ENCODE data around the gene NUCB2.
A peak's percentile ranks its signal among the peaks of the same experiment; 100 is the strongest.
"Not testable (repeated sequence)": the region's sequence is repeated elsewhere in the genome, so short reads cannot be mapped to it uniquely, and the experiment has no call there.

Gene NUCB2
- 42.6 to 58.4 (median 48.2) reads per million in 4 donors for total RNA-seq

DNA sequence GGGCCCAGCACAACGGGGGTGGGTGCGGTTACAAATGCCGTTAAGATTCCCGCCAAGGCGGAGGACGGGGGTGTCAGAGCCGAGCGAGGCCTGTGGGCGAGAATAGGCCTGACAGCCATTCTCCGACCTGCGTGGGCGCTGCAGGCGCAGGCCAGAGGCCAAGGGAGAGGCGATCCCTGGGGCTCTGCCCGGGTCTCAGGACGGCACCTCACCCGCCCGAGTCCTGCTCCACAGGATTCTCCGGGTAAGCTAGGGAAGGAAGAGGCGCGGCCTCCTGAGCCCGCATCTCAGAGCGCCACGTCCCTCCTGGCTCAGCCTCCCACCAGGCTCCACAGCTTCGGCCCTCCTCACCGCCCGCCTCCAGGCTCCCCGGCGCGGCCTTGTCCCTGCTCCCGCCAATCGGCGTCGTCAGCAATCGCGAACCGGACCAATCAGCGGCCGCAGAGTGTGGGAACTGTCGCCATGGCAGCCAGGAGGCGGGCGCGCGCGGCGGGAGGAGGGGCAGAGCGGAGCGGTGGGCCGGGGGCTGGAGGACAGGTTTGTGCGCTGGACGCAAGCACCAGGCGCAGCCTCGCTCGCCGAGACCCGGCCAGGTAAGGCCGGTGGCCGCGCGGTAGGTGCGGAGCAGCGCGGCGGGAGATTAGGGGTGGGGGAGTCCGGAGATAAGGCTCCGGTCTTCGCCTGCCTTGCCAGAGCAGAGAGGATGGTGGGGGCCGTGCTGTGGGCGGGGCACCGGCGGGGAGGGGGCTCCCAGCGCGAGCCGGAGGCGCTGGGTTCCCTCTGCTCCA, at the start of gene NUCB2:
NUCB2 (plus strand) TSS at position 504 of the 788 bp plus-strand sequence. CDS start 18,585 bp downstream, outside the sequence.
- peak; percentile 91 to 95 (median 94) for DNase-seq

DNA sequence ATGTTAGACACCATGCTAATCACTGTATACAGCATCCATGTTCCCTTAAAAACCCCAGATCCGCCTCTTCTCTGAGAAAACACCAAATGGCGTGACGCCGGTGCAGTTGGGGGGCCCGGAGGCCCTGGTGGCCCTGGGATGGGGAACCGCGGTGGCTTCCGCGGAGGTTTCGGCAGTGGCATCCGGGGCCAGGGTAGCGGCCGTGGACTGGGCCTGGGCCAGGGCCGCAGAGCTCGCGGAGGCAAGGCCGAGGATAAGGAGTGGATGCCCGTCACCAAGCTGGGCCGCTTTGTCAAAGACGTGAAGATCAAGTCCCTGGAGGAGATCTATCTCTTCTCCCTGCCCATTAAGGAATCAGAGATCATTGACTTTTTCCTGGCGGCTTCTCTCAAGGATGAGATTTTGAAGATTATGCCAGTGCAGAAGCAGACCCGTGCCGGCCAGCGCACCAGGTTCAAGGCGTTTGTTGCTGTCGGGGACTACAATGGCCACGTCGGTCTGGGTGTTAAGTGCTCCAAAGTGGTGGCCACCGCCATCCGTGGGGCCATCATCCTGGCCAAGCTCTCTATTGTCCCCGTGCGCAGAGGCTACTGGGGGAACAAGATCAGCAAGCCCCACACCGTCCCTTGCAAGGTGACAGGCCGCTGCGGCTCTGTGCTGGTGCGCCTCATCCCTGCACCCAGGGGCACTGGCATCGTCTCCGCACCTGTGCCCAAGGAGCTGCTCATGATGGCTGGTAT, 48.2 kb upstream of the NUCB2 start:
- not testable (repeated sequence) for DNase-seq

DNA sequence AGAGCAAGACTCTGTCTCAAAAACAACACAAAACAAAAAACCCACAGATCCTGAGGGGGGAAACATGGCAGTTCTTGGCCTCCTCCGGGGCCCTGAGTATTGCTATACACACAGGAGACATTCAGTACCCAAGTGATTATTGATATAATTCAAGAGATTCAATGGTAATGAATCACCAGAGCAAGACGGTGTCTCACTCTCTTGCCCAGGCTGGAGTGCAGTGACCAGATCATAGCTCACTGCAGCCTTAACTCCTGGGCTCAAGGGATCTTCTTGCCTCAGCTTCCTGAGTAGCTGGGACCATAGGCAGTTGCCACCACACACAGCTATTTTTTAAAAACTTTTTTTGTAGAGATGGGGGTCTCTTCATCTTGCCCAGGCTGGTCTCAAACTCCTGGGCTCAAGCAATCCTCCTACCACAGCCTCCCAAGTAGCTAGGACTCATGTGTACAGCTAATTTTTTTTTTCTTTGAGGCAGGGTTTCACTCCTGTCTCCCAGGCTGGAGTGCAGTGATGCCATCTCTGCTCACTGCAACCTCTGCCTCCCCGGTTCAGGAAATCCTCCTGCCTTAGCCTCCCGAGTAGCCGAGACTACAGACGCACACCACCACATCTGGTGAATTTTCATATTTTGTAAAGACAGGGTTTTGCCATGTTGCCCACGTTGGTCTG, 46.9 kb upstream of the NUCB2 start:
- no peak for DNase-seq

DNA sequence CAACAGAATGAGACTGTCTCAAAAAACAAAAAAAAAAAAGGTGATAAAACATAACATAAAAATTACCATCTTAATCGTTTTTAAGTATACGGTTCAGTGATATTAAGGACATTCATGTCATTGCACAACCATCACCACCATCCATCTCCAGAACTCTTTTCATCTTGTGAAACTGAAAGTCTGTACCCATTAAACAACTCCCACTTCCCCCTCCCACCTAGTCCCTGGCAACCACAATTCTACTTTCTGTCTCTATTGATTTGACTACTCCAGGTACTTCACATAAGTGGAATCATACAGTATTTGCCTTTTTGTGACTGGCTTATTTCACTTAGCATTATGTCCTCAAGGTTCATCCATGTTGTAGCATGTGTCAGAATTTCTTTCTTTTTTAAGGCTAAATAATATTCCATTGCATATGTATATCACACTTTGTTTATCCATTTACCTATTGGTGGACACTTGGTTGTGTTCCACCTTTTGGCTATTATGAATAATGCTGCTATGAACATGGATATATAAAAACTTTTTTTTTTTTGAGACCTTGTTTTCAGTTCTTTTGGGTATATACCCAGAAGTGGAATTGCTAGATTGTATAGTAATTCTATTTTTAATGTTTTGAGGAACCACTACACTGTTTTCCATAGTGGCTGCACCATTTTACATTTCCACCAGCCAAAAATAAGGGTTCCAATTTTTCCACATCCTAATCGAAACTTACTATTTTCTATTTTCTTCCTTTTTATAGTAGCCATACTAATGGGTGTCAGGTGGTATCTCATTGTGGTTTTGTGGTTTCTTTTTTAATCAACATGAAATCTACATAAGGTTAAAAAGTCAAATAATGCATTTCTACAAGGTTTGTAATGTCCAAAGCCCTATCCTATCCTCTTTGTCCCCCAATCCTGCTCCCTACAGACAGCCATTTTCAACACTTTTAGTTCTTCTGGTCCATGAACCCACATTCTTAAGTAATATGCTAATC, 45.4 kb upstream of the NUCB2 start:
- peak in 1 of 5 donors; percentile 70 for DNase-seq

DNA sequence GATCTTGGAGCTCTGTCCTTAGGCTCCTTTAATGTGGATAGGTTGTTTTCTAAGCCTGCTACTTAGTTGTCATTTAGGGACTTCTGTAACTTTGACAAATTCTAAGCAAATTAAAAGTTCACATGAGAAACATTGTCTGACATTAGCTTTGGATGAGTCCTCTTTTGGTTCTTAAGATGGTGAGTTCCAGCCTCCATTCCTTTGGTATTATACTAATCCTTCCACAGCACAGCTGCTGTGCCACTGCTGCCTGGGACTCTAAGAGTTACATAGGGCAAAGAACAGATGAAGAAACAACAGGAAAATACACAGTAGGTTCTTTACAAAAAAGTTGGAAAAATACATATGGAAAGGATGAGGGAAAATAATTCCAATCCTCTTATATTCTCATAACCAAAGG, 43.4 kb upstream of the NUCB2 start:
- DNase-seq: no peak

DNA sequence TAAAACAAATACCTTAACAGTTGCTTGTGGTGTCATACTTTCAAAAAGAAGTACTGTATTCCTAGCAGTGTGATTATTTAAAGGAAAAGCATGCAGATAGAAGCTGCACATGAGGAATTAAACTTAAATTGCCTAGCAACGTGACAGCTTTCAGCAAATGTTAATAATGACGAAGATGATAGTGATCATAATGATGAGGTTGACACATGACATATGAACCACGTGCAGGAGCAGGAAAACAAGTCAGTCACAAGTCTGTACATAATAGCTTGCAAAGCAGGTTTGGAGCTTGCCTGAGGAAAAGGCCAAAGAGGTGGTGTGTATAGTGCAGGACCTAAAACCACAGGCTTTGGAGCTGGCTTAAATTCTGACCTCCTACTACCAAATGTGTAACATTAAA, 38.2 kb upstream of the NUCB2 start:
- DNase-seq: no peak

DNA sequence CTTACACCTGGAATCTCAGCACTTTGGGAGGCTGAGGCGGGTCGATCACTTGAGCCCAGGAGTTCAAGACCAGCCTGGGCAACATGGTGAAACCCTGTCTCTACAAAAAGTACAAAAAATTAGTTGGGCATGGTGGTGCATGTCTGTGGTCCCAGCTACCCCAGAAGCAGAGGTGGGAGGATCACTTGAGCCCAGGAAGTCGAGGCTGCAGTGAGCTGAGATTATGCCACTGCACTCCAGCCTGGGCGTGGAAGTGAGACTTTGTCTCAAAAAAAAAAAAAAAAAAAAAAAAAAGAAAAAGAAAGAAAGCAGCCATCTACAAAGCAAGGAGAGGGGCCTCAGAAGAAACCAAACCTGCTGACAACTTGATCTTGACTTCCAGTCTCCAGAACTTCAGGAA, 36.6 kb upstream of the NUCB2 start:
- not testable (repeated sequence) for DNase-seq

DNA sequence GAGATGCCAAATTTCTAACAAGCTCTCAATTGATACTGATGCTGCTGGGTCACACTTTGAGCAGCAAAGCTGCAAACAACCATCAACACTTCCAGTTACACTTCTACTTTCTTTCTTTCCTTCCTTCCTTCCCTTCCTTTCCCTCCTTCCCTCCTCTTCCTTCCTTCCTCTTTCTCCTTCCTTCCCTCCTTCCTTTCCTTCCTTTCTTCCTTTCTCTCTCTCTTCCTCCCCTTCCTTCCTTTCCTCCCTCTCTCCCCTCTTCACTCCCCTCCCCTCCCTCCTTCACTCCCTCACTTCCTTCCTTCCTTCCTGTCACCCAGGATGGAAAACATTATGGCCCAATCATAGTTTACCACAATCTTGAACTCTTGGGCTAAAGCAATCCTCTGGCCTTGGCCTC, 35.8 kb upstream of the NUCB2 start:
- DNase-seq: no peak

DNA sequence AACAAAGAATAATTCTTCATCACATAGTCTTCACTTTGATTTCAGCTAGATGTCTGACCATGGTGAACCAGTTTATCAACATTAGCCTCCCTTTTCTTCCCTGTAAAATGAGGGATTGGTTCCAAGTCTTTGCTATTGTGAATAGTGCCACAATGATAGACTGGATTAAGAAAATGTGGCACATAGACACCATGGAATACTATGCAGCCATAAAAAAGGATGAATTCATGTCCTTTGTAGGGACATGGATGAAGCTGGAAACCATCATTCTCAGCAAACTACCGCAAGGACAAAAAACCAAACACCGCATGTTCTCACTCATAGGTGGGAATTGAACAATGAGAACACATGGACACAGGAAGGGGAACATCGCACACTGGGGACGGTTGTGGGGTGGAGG, 33.6 kb upstream of the NUCB2 start:
- DNase-seq: not testable (repeated sequence)

DNA sequence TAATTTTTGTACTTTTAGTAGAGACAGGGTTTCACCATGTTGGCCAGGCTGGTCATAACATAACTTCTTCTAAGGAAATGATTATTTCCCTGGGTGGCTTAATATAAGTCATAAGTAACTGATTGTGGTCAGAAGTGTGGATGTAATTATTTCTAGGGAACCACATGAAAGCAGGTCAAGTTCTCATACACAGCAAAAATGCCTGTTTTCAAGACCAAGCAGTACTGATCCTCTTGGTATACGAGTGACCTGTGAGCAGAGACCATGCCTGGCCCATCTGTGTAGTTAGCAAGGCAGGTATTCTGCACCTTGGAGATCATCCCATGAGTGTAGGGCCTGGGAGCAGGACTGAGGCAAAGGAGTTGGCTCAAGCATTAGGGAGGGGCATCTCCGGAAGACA, 32.5 kb upstream of the NUCB2 start:
- peak in 1 of 5 donors; percentile 13 for DNase-seq

DNA sequence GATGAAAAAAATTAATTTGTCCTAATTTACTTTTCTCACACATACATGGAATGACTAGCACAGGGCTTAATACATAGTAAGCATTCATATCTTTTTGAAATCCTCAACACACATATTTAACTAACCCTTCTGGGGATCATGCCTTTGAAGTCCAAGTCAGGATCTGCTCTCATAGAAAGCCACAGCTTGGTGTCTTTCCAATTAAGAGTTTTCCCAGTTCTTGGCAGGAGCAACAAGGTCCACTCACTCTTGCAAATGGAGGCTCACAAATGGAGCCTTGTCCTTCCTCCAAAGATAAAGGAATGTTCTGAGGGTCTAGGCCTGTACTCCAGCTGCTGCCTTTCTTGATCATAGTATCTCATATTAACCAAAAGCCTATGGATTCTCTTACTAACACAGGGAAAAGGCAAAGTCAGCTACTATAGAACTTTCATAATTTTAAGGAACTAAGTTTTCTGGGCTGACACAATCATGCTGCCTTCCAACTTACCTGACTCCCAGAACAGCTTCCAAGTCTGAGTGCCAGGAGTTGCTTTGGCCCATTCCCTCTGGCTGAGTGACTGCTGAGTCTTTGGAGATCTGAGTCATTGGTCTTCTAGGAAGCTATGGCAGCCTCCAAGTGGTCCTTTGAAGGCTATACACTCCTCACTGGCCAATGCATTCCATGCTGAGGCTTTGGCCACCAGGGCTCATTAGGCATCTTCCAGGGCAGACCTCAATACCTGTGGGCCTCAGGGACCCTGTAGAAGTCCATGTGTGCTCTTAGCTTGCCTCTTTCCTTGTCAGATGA, 25.8 kb upstream of the NUCB2 start:
- DNase-seq: no peak

DNA sequence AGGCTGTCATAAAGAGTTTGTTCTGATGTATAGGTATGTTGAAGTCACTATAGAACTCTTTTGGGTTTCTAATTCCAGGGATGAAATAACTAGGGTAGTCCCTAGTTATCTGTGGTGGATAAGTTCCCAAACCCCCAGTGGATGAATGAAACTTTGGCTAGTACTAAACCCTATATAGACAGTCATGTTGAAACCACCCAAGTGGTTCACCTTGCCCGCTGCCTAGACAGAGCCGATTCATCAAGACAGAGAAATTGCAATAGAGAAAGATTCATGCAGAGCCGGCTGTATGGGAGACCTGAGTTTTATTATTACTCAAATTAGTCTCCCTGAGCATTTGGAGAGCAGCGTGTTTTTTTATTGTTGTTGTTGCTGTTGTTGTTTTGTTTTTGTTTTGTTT, 23.8 kb upstream of the NUCB2 start:
- DNase-seq: no peak

DNA sequence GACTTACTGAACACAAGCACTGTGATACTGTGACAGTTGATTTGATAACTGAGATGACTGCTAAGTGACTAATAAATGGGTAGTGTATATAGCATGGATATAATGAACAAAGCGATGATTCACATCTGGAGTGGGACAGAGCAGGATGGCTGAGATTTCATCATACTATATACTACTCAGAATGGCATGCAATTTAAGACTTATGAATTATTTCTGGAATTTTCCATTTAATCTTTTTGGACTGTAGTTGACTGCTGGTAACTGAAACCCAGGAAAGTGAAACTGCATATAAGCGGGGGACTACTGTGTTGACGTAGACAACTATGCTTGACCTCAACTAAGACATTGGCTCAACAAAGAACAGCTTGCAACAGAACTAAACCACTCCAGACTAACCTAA, 20.0 kb upstream of the NUCB2 start:
- DNase-seq: no peak

DNA sequence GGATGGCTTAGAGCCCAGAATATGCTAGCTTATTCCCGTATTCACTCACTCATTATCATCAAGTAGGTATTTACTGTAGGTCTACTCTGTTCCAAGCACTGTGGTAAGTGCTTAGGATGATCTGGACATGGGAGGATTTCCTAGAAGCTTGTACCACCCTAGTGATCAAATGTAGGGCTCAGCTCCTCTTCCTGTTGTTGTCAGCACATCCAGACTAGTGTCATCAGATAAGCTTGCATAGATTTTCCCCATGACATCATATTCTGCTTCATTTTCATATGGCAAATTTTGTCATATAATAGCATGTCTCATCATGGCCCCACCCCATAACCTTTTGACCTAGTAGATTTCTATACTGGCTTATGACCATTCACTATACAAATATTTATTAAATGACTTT, 19.3 kb upstream of the NUCB2 start:
- no peak for DNase-seq

DNA sequence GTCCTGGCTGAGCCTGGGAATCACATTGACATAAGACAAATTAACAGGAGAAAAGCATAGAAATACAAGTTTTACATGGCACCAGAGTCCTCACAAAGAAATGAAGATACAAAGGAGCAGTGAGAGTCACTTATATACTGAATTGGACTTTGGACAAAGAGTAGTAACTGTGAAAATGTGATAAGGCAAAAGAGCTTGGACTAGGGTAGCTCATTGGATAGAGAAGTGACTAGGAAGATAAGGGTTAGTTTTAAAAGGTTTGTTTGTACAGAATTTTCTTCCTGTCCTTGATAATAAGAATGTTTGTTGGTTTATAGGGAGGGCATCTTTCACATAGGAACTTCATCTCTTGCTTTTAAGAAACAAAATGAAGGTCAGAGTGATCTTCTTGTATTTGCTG, 17.9 kb upstream of the NUCB2 start:
- no peak for DNase-seq

DNA sequence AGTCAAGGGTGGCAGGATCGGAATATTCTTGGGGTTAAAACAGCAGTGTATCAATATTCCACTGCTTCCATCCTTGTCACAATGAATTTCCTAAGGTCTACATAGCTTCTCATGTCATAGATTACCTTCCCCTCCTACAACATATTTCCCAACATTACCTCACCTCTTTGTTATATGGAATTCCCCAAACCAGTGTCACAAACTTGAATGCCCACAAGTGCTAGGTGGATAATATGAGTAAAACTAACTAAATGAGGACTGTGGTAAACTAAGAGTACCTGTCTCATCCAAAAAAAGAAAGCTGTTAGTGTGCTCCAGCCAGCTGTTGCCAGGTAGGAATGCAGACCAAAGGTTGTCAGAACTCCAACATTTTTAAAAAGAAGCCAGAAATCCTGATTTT, 17.0 kb upstream of the NUCB2 start:
- no peak for DNase-seq

DNA sequence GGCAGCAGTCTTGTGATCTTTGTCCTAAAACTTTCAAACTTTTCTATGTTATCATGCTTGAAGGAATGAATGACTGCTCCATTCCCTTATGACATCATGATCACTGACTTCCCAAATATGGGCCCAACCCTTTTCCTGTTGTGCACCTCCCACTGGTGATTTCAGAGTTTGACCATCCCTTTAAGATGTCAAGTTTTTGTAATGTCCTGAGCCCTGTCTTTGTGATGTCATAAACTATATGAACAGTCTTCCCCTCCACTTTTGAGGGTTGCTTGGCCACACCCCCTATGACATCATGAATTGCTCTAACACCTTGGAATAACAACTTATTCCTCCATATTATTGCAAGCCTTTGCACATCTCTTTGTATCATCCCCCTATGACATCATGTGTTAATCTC, 16.5 kb upstream of the NUCB2 start:
- no peak for DNase-seq

DNA sequence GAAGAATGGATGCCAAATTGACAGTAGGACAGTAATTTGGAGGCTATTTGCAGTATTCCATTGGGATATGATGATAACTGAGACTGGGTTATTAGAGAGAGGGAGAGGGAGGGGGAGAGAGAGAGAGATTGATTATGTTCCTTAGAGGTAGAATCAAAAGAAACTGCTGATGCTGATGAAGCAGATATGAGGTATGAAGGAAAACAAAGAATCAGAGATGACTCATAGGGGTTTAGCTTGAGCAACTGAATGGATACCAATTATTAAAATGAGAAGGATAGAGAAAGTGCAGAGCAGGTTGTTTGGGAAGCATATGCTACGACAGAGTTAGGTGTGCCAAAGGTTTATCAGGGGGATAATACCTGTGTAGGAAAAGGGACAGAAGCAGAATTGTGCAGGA, 12.8 kb upstream of the NUCB2 start:
- DNase-seq: no peak

DNA sequence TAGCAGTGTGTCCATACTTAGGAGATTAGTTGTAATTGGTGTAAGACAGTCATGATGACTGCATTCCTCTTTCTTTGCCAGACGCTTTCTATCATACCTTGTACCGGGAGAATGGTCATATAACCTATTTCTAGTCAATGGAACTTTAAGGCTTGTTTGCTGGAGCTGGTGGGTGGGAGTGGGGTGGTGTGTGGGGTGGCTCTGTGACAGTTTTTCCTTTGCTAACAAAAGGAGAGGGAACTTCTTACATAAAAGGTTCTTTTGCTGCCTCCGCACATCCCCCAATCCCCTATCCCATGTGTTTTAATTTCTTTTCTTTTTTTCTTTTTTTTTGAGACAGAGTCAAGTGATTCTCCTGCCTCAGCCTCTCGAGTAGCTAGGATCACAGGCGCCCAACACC, 9.8 kb upstream of the NUCB2 start:
- DNase-seq: no peak

DNA sequence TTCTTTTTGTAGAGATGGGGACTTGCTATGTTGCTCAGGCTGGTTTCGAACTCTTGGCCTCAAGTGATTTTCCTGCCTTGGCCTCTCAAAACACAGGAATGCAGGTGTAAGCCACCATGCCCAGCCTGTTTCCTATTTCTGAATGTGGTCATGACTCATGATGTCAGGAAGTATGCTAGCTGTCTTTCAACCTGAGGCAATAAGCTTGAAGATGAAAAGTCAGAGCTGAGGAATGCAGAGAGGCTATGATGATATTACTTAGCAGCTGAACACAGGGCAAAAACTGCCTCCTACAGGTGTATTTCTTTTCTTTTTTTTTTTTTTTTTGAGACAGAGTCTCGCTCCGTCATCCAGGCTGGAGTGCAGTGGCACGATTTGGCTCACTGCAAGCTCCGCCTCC, 9.0 kb upstream of the NUCB2 start:
- DNase-seq: peak in 1 of 5 donors; percentile 25

DNA sequence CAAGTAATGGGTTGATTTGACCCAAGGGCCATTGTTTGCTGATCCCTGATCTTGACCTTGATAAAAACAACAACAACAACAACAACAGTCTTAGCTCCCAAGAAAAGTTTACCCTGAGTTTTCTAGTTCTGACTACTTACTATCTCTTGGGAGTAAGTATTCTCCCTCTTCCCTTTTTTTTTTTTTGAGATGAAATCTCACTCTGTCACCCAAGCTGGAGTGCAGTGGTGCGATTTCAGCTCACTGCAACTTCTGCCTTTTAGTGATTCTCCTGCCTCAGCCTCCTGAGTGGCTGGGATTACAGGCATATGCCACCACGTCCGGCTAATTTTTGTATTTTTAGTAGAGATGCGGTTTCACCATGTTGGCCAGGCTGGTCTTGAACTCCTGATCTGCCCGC, 8.0 kb upstream of the NUCB2 start:
- DNase-seq: not testable (repeated sequence)

DNA sequence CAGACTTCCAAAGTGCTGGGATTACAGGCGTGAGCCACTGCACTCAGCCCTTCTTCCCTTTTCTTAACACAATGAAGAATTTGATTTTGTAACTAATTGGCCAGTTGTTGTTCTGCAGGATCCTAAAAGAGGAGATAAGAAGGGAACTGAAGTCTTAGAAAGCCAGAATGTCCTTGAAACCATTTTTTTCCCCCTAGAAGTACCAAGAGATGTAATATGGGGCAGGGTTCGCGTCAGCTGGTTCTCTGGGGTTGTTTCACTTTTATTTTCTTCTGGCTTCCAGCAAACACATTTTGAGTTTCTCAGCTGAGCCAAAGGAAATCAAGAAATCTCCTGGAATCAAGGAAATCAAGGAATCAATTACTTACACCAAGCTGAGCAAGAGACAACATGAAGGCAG, 7.6 kb upstream of the NUCB2 start:
- DNase-seq: no peak
